ENCODE data around the gene PROSER3. TPM values are rescaled to one million over a fixed set of nuclear protein-coding genes. Genes with fewer than 3 reads are reported as not detected.

The PROSER3 gene
- total and polyA plus RNA-seq, 2 of the 13 experiments (the other 11 are each of a cell fraction or from before 2014, with no cell fraction given) = 5.1 to 5.7 TPM

DNA sequence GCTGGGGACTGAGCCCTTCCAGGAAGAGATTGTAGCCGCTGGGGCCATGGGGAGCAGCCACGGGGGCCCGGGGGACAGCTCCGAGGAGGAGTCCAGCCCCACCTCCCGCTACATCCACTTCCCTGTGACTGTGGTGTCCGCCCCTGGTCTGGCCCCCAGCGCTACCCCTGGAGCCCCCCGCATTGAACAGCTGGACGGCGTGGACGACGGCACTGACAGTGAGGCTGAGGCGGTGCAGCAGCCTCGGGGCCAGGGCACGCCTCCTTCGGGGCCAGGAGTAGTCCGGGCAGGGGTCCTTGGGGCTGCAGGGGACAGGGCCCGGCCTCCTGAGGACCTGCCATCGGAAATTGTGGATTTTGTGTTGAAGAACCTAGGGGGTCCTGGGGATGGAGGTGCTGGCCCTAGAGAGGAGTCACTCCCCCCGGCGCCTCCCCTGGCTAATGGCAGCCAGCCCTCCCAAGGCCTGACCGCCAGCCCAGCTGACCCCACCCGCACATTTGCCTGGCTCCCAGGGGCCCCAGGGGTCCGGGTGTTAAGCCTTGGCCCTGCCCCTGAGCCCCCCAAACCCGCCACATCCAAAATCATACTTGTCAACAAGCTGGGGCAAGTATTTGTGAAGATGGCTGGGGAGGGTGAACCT, 25.3 kb upstream of the PROSER3 start:
- peaks cover 42 to 91% of the 10 kb centered on the region in 2 experiments; a peak in 4 of 5 replicates for H3K36me3 ChIP-seq (replicated peaks in 1 of 2; ENCODE audit: control insufficient read depth in 1 of 2, insufficient read depth in 2 of 2, low read length in 2 of 2)

DNA sequence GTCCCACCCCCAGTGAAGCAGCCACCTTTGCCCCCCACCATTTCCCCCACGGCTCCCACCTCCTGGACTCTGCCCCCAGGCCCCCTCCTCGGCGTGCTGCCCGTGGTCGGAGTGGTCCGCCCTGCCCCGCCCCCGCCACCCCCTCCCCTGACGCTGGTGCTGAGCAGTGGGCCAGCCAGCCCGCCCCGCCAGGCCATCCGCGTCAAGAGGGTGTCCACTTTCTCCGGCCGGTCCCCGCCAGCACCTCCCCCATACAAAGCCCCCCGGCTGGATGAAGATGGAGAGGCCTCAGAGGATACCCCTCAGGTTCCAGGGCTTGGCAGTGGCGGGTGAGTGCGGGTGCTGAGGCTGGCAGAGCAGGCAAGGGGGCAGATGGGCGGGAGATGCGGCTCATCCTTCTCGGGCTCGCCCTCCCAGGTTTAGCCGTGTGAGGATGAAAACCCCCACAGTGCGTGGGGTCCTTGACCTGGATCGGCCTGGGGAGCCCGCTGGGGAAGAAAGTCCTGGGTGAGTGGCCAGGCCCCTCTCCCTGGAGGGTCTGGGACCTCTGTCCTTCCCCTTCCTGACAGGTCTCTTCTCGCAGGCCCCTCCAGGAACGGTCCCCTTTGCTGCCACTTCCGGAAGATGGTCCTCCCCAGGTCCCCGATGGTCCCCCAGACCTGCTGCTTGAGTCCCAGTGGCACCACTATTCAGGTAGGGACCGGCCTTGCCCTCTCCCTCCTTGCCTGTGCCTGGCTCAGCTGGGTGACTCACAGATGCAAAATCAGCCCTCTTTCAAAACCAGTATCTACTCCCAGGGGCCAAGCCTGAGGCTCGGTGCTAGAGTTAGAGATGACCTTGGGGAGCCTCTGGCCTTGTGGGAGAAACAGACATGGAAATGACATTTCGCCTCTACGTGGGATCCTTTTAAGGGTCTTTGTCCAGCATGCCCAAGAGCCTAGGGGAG, 24.5 kb upstream of the PROSER3 start:
- in situ Hi-C loops (cut with HindIII; ENCODE audit: extremely low pct_ligation_motif_present, low pct_unique_long_range_greater_than_20kb) (no loop called here), intact Hi-C loops (cut with micrococcal nuclease; ENCODE audit: unreplicated experiment) (no loop called here)
- no TSS peak for BruUV-seq (replicated peaks)
- ATAC-seq = no peak
- Histone ChIP-seq H4K20me1 (ENCODE audit: insufficient read depth, low read length) (no peaks in the 10 kb centered on the region), H3K27me3 (ENCODE audit: control insufficient read depth in 1 of 2, insufficient read depth in 2 of 2, low read length in 2 of 2) (no peaks in the 10 kb centered on the region), H3K4me1 (ENCODE audit: insufficient read depth, low read length) (no peaks in the 10 kb centered on the region), H3K4me3 (replicated peaks in 1 of 3; ENCODE audit: insufficient read depth in 1 of 3, low read depth in 2 of 3, low read length in 3 of 3) (no peak overlapping the region), H3K9me3 (ENCODE audit: low read length) (no peaks in the 10 kb centered on the region), H3K4me2 (ENCODE audit: low read depth, low read length) (no peak overlapping the region), H3K79me2 (ENCODE audit: insufficient read depth, low read length) (no peaks in the 10 kb centered on the region), H3K27ac (ENCODE audit: extremely low read length, insufficient read depth, low read length) (no peak overlapping the region), H3K9ac (ENCODE audit: insufficient read depth, low read depth, low read length) (no peak overlapping the region), H3K36me3 (replicated peaks in 1 of 2; ENCODE audit: control insufficient read depth in 1 of 2, insufficient read depth in 2 of 2, low read length in 2 of 2) (peaks cover 40 to 91% of the 10 kb centered on the region in 2 experiments; a peak in 4 of 5 replicates), H2AFZ (ENCODE audit: low read length) (no peak overlapping the region)
- 96% methylated on average over 26 of the region's 35 CpGs for WGBS (ENCODE audit: low lambda C conversion rate)
- ChIA-PET CTCF (ENCODE audit: low intra/inter-chr PET ratio, low total read pairs) (no interaction called here), POLR2A (interaction anchor here (1.2 kb wide), 1 partner anchor 58 kb away, joined by 3 read pairs; no protein-coding TSS in a partner anchor)
- no peak for FAIRE-seq
- TF ChIP-seq POLR2A (IDR thresholded peaks at IDR 0.05; ENCODE audit: insufficient read depth in 1 of 2, low read depth in 2 of 2, low read length in 2 of 2) = peak in 1 of 2 experiments; percentile 16; a peak in 1 of 4 replicates
- no peak for TF ChIP-seq KLF6 (CRISPR knock-in tag; IDR thresholded peaks at IDR 0.05)
- TF ChIP-seq AGO2 (optimal IDR thresholded peaks at IDR 0.05; ENCODE audit: low read depth, low read length) = peak; percentile 80
- no peak for DNase-seq (ENCODE audit: low spot score)

More for the DNA sequence above, 25.3 kb upstream of the PROSER3 start:
- DNase-seq (ENCODE audit: low spot score) (no peak), ATAC-seq (no peak), FAIRE-seq (no peak)
- intact Hi-C loops (cut with micrococcal nuclease; ENCODE audit: unreplicated experiment) = no loop called here
- Histone ChIP-seq H3K27ac (ENCODE audit: extremely low read length, insufficient read depth, low read length) (no peak overlapping the region), H3K4me2 (ENCODE audit: low read depth, low read length) (no peak overlapping the region), H4K20me1 (ENCODE audit: insufficient read depth, low read length) (no peaks in the 10 kb centered on the region), H2AFZ (ENCODE audit: low read length) (no peak overlapping the region), H3K9me3 (ENCODE audit: low read length) (no peaks in the 10 kb centered on the region), H3K4me3 (replicated peaks in 1 of 3; ENCODE audit: insufficient read depth in 1 of 3, low read depth in 2 of 3, low read length in 3 of 3) (no peak overlapping the region), H3K4me1 (ENCODE audit: insufficient read depth, low read length) (no peaks in the 10 kb centered on the region), H3K79me2 (ENCODE audit: insufficient read depth, low read length) (no peaks in the 10 kb centered on the region), H3K27me3 (ENCODE audit: control insufficient read depth in 1 of 2, insufficient read depth in 2 of 2, low read length in 2 of 2) (no peaks in the 10 kb centered on the region), H3K9ac (ENCODE audit: insufficient read depth, low read depth, low read length) (no peak overlapping the region)
- BruUV-seq (replicated peaks) = no TSS peak
- 95% methylated on average over 17 of the region's 25 CpGs for WGBS (ENCODE audit: low lambda C conversion rate)
- POLR2A ChIA-PET = interaction anchor here (3.6 kb wide), 1 partner anchor 7 kb away, joined by 11 read pairs; no protein-coding TSS in a partner anchor
- in situ Hi-C loops (cut with HindIII; ENCODE audit: extremely low pct_ligation_motif_present, low pct_unique_long_range_greater_than_20kb) = no loop called here
- CTCF ChIA-PET (ENCODE audit: low intra/inter-chr PET ratio, low total read pairs) = no interaction called here
- TF ChIP-seq ZNF136 (CRISPR knock-in tag; IDR thresholded peaks at IDR 0.05; ENCODE audit: low read depth) = no peak
- peak; percentile 54 for TF ChIP-seq RBFOX2 (IDR thresholded peaks at IDR 0.05; ENCODE audit: low read depth, low read length)

Data from HepG2 (cell line).